AG10803 (cell line): Measurements from ENCODE around the gene LASP1NB.
A peak's percentile ranks its signal among the peaks of the same experiment; 100 is the strongest.

ENCODE experiments used
- DNase-seq: peaks from one replicate; pipeline ENCODE4 v3.0.0; 2010; ENCODE audit warnings: low read depth
- H3K4me3 ChIP-seq: 2 replicates; pipeline ENCODE4 v1.5.1; 2011; ENCODE audit warnings: mild to moderate bottlenecking, low read length, control low read depth
- TF ChIP-seq, protein P1 (sequence below): conservative IDR thresholded peaks from 2 replicates; pipeline ENCODE4 v1.5.1; 2011; ENCODE audit warnings: mild to moderate bottlenecking, low read length, control low read depth, inconsistent platforms

The LASP1NB gene

DNA sequence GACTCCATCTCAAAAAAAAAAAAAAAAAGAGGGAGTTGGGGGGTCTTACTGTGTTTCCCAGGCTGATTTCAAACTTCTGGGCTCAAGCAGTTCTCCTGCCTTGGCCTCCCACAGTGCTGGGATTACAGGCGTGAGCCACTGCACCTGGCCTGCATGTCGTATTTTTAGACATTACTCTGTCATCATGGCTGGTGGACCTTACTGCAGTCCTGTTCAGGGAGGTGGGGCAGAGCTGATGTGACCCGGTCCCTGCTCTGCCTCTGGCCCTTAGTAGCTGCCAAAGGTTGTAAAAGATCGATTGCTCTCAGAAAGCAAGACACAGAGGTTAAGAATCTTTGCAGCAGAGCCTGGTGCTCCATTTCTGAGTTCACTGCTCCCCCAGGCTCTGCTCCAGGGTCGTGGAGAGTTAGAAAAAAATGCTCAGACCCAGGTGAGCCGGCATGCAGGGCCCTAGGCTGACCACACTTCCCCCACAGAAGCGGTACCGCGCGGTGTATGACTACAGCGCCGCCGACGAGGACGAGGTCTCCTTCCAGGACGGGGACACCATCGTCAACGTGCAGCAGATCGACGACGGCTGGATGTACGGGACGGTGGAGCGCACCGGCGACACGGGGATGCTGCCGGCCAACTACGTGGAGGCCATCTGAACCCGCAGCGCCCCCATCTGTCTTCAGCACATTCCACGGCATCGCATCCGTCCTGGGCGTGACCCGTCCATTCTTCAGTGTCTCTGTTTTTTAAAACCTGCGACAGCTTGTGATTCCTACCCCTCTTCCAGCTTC, 7.1 kb upstream of the LASP1NB start:
- no peak overlapping the region for H3K4me3 ChIP-seq
- TF ChIP-seq, protein P1, sequence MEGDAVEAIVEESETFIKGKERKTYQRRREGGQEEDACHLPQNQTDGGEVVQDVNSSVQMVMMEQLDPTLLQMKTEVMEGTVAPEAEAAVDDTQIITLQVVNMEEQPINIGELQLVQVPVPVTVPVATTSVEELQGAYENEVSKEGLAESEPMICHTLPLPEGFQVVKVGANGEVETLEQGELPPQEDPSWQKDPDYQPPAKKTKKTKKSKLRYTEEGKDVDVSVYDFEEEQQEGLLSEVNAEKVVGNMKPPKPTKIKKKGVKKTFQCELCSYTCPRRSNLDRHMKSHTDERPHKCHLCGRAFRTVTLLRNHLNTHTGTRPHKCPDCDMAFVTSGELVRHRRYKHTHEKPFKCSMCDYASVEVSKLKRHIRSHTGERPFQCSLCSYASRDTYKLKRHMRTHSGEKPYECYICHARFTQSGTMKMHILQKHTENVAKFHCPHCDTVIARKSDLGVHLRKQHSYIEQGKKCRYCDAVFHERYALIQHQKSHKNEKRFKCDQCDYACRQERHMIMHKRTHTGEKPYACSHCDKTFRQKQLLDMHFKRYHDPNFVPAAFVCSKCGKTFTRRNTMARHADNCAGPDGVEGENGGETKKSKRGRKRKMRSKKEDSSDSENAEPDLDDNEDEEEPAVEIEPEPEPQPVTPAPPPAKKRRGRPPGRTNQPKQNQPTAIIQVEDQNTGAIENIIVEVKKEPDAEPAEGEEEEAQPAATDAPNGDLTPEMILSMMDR: no peak
- no peak for DNase-seq

DNA sequence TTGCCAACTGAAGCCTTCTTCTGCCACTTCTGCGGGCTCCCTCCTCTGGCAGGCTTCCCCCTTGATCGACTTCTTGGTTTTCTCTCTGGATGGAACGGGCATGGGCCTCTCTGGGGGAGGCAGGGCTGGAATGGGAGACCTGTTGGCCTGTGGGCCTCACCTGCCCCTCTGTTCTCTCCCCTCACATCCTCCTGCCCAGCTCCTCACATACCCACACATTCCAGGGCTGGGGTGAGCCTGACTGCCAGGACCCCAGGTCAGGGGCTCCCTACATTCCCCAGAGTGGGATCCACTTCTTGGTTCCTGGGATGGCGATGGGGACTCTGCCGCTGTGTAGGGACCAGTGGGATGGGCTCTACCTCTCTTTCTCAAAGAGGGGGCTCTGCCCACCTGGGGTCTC, 6.5 kb upstream of the LASP1NB start:
- no peak overlapping the region for H3K4me3 ChIP-seq
- no peak for DNase-seq
- TF ChIP-seq, protein P1: no peak

DNA sequence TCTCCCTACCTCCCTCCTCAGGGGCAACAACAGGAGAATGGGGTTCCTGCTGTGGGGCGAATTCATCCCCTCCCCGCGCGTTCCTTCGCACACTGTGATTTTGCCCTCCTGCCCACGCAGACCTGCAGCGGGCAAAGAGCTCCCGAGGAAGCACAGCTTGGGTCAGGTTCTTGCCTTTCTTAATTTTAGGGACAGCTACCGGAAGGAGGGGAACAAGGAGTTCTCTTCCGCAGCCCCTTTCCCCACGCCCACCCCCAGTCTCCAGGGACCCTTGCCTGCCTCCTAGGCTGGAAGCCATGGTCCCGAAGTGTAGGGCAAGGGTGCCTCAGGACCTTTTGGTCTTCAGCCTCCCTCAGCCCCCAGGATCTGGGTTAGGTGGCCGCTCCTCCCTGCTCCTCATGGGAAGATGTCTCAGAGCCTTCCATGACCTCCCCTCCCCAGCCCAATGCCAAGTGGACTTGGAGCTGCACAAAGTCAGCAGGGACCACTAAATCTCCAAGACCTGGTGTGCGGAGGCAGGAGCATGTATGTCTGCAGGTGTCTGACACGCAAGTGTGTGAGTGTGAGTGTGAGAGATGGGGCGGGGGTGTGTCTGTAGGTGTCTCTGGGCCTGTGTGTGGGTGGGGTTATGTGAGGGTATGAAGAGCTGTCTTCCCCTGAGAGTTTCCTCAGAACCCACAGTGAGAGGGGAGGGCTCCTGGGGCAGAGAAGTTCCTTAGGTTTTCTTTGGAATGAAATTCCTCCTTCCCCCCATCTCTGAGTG, 5.9 kb upstream of the LASP1NB start:
- no peak for DNase-seq
- H3K4me3 ChIP-seq: no peak overlapping the region
- TF ChIP-seq, protein P1: no peak

DNA sequence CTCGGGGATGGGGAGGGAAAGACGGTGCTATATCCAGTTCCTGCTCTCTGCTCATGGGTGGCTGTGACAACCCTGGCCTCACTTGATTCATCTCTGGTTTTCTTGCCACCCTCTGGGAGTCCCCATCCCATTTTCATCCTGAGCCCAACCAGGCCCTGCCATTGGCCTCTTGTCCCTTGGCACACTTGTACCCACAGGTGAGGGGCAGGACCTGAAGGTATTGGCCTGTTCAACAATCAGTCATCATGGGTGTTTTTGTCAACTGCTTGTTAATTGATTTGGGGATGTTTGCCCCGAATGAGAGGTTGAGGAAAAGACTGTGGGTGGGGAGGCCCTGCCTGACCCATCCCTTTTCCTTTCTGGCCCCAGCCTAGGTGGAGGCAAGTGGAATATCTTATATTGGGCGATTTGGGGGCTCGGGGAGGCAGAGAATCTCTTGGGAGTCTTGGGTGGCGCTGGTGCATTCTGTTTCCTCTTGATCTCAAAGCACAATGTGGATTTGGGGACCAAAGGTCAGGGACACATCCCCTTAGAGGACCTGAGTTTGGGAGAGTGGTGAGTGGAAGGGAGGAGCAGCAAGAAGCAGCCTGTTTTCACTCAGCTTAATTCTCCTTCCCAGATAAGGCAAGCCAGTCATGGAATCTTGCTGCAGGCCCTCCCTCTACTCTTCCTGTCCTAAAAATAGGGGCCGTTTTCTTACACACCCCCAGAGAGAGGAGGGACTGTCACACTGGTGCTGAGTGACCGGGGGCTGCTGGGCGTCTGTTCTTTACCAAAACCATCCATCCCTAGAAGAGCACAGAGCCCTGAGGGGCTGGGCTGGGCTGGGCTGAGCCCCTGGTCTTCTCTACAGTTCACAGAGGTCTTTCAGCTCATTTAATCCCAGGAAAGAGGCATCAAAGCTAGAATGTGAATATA, 4.8 kb upstream of the LASP1NB start:
- TF ChIP-seq, protein P1: no peak
- H3K4me3 ChIP-seq: no peak overlapping the region
- DNase-seq: no peak

DNA sequence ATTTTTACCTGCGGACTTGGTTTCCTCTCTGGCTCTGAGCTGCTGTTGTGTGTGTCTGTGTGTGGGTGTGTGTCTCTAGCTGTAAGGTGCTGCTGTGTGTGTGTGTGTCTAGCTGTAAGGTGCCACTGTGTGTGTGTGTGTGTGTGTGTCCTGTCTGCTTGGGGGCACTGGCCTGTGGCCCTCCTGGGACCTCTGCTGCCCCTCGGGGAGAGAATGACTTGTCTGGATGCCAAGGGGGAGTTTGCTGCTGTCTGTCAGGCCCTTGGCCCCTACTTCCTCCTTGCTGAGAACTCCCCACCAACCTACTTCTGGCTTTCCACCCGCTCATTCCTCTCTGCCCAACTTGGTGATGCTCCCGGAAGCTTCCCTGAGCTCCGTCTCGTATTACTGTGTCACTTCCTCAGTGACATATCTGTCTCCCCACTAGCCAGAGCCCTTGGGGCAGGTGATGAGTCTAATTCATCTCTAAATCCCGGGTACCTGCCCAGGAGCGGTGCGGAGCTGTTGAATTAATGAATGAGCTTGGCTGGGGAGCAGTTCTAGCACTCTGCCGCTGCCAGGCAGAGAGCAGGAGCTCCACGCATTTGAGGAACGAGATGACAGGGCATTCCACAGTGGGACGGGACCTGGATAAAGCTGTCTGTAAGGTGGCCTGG, 3.5 kb upstream of the LASP1NB start:
- DNase-seq: no peak
- TF ChIP-seq, protein P1: no peak
- H3K4me3 ChIP-seq: no peak overlapping the region

DNA sequence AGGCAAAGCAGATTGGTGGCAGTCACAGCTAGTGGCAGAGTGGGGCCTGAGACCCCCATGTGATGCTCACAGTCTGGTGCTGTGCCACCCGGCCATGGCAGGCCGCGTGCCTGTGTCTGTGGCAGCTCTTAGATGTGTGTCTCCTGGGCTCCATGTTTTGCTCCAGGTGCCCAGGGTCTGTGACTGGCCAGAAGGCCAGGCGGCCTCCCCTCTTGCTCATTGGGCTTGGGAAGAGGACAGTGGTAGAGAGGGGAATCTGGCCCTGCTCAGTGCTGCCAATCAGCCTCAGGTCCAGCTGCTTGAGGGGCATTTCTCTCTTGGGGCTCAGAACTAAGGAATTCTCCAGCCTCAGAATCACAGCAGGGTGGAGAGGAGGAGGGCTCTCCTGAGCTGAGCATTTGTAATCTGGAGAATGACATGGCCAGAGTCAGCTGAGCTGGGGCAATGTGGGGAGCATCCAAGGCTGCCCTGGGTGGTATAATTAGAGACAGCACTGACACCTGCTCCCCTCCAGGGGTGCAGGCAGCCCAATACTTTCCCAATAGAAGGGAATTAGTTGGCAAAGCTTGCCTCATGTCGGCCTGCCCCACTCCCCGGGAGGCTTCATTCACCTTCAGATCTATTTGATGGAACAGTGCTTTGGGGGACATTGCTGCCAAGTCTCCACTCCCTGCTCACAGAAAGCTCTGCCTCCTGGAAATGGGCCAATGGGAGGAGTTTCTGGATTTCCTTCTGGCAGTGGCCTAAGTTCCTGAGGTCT, 2.7 kb upstream of the LASP1NB start:
- H3K4me3 ChIP-seq: no peak overlapping the region
- DNase-seq: peak; percentile 70
- TF ChIP-seq, protein P1: peak; percentile 16; the same call in 1 of the 2 replicates
